Measurements from ENCODE around the gene PDZD4.

Gene PDZD4

DNA sequence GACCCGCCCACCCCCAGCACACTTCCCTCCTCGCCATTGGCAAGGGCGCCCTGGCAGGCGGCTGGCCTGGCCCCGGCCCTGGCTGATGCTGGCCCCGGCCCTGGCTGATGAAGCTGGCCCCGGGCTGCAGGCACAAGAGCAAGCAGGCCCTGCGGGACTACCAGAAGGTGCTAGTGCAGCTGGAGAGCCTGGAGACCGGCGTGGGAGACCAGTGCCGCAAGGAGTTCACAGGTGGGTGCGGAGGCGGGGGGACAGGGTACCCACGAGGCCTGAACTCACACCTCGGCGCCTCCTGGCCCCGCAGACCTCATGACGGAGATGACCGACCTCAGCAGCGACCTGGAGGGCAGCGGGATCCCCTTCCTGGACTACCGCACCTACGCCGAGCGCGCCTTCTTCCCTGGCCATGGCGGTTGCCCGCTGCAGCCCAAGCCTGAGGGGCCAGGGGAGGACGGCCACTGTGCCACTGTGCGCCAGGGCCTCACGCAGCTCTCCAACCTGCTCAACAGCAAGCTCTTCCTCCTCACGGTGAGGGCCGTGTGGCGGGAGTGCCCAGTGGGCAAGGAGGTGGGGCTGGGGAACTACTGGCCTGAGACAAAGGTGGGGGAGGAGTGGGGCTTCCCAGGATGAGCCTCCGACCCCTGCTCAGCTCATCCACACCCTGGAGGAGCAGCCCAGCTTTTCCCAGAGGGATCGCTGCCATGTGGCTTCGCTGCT is 55.6 kb downstream of the PDZD4 start:
- no peak for DNase-seq (ENCODE audit: extremely low read depth in 1 of 2, low read depth in 1 of 2)

DNA sequence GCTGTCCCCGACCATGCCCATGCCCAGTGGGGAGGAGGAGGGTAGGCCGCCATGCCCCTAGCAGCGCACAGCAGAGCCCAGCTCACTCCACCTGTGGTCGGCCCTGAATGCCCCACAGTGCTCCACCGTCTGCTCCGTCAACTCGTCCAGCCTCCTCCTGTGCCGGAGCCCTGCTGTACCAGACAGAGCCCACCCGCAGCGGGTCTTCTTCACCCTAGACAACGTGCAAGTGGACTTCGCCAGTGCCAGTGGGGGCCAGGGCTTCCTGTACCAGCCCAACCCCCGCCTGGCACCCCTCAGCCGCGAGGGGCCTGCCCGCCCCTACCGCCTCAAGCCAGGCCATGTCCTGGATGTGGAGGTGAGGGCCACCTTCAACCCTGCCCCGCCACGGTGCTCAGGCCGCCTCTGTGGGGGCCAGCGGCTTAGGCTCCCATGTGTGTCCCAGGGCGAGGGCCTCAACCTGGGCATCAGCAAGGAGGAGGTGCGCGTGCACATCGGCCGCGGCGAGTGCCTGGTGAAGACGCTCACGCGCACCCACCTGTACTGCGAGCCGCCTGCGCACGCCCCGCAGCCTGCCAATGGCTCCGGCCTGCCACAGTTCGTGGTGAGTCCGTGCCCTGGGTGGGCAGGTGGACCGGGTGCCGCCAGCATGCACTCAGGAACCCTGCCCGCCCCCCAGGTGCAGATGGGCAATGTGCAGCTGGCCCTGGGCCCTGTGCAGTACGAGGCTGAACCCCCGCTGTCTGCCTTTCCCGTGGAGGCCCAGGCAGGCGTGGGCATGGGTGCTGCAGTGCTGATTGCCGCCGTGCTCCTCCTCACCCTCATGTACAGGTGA is 56.4 kb downstream of the PDZD4 start:
- no peak for DNase-seq (ENCODE audit: extremely low read depth in 1 of 2, low read depth in 1 of 2)

DNA sequence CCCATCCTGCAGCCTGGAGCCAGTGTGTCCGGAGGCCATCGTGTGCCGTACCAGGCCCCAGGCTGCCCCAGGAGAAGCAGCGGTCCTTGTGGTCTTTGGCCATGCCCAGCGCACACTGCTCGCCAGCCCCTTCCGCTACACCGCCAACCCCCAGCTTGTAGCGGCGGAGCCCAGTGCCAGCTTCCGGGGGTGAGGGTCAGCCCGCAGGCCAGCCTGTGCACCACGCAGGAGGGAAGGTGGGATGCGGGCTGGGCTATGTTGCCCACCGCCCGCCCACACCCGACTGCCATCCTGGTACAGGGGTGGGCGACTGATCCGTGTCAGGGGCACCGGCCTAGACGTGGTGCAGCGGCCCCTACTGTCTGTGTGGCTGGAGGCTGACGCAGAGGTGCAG is 57.1 kb downstream of the PDZD4 start:
- DNase-seq (ENCODE audit: extremely low read depth in 1 of 2, low read depth in 1 of 2): no peak

- no peak for DNase-seq (ENCODE audit: extremely low read depth in 1 of 2, low read depth in 1 of 2)
Measured at GRCh38 chrX:153772316-153773217, 57.8 kb downstream of the PDZD4 start.

DNA sequence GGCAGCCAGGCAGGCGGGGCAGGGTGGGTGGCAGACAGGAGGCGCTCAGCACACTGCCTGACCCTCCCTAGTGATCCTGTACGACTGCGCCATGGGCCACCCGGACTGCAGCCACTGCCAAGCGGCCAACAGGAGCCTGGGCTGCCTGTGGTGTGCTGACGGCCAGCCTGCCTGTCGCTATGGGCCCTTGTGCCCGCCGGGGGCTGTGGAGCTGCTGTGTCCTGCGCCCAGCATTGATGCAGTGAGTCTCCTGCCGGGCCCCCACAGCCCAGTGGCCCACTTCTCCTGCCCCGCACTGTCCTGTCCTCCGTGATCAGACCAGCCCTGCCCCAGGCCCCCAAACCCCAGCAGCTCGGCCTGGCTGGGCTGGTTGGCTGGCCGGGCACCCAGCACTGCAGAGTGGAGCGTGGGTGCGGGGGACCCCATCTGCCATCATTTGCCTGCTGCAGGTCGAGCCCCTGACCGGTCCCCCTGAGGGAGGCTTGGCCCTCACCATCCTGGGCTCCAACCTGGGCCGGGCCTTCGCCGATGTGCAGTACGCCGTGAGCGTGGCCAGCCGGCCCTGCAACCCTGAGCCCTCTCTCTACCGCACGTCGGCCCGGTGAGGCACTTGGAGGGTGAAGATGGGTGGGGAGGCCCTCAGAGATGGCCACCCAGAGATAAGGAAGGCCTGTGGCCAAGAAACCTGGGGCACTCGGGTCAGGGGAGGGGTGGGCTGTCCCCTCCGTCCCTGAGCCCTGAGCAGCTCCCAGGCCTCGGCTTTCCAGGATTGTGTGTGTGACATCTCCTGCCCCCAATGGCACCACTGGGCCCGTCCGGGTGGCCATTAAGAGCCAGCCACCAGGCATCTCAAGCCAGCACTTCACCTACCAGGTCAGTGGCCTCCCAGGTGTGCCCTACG is 58.7 kb downstream of the PDZD4 start:
- no peak for DNase-seq (ENCODE audit: extremely low read depth in 1 of 2, low read depth in 1 of 2)

GRCh38 chrX:153770601-153771414 is 59.5 kb downstream of the PDZD4 start:
- no peak for DNase-seq (ENCODE audit: extremely low read depth in 1 of 2, low read depth in 1 of 2)

GRCh38 chrX:153769865-153770600 is 60.3 kb downstream of the PDZD4 start:
- DNase-seq (ENCODE audit: extremely low read depth in 1 of 2, low read depth in 1 of 2): no peak

GRCh38 chrX:153769158-153769864 is 61.0 kb downstream of the PDZD4 start:
- DNase-seq (ENCODE audit: extremely low read depth in 1 of 2, low read depth in 1 of 2): no peak

- no peak for DNase-seq (ENCODE audit: extremely low read depth in 1 of 2, low read depth in 1 of 2)
Measured at GRCh38 chrX:153768311-153769157, 61.8 kb downstream of the PDZD4 start.

- DNase-seq (ENCODE audit: extremely low read depth in 1 of 2, low read depth in 1 of 2): no peak
Measured at GRCh38 chrX:153767674-153768055, 62.7 kb downstream of the PDZD4 start.

- DNase-seq (ENCODE audit: extremely low read depth in 1 of 2, low read depth in 1 of 2): no peak
Measured at GRCh38 chrX:153766871-153767673, 63.3 kb downstream of the PDZD4 start.

DNA sequence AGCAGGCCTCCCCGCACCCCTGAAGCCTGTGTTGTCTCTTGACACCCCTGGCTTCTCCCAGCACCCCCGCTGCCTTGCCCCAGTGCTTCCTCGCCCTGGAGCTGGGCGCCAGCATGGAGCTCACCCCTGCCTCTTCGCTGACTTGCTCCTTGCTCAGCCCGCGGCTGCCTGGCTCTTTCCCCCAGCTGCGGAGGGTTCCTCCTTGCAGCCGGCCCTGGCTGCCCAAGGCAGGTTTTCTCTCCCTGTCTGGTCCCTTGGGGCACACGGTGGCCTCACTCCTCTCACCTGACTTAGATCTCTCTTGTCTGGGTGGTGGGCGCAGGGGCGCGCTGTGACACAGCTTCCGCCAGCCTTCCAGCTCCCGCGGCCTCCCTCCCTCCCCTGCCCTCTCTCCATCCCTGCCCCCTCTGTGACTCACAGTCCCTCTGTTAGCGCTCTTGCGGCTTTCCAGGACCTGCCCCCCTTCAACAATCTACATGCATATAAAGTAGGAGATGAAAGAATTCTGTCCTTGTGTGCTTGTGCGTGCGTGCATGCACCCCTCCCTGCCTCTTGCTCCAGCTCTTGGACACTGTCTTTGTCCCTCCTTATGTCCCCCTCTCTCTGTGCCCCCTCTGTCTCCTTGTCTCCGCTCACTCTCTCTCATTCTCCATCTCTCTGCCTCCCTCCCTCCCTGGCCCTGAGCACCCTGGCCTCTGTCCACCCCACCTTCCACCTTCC is 64.1 kb downstream of the PDZD4 start:
- DNase-seq (ENCODE audit: extremely low read depth in 1 of 2, low read depth in 1 of 2): peak in 1 of 2 donors; percentile 8

DNA sequence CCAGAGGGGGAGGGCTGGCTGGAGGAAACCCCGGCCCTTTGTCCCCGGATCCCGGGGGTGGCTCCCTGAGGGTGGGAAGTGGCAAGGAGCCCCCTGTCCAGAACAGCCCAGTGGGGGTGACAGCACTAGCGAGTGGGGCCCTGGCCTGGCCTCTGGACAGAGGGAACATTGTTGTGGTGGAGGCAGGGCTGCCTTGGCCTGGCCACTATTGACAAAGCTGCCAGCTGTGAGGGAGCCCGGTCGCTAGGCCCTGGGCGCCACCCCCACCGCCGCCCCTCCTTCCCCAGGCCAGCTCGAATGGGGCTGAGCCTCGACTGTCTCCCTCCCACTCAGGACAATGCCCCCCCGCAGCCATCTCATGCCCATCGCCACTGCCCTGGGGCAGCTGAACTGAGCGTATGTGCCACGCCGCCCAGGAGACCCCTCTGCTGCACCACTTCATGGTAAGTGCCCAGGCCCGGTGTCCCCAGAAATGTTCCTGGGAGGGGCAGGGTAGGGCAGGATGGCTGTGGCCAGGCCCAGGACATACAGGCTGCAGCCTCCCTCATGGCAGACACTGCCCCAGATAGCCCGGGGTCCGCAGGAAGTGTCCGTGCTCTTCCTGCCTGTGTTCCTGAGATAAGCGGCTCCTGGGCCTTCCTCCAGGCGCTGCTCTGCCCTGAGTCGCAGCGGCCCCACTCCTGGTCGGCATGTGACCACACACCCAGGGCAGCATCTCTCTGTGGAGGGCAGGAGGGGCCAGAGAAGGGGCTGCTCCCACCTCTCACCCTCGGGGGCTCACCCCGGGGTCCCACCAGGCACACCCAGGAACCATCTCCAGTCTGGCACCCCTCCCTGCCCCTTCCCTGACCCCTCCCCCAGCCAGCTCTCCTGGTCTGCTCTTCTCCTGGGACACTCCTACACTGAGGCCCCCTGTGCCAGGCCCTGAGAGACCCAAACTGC is 64.9 kb downstream of the PDZD4 start:
- no peak for DNase-seq (ENCODE audit: extremely low read depth in 1 of 2, low read depth in 1 of 2)

- DNase-seq (ENCODE audit: extremely low read depth in 1 of 2, low read depth in 1 of 2): no peak
Measured at GRCh38 chrX:153764786-153765137, 65.6 kb downstream of the PDZD4 start.
